ENCODE results near the gene KCNK1. TPM values are rescaled to one million over a fixed set of nuclear protein-coding genes. Genes with fewer than 3 reads are reported as not detected.

The KCNK1 gene
- total and polyA plus RNA-seq, 2 of the 13 experiments (the other 11 are each of a cell fraction or from before 2014, with no cell fraction given), result not detected

DNA sequence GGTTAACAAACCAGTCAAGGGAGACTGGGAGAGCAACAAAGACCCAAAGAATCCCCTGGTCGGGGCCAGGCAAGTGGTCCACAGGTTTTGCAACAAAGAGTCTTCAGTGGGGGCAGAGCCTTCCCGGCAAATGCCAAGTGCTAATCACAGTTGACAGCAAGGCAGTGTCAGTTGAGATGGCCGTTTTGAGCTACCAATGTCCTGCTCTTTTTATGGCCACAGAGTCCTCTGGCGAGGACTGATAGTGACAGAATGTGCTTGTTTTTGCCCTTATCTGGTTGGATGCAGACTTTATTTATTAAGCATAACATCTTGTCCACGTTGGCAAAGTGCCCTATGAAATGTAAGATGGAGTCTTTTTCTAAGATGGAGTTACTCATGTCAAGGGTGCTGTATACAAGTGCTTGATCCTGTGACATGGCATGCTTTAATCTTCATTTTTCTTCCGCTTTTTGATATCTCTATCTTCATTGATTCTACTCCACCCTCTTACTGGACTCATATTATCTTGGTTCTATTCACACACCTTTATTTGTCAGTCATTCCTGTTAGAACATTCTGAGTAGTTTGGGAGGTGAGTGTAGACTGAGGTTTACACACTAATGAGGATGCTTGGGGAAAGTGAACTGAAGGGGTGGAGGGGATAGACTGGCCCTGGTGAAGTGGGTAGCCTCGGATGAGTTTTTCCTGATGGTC lies 51.8 kb downstream of the KCNK1 start:
- DNase-seq (ENCODE audit: low spot score) (no peak), FAIRE-seq (no peak), ATAC-seq (no peak)
- no peak overlapping the region for H2AFZ ChIP-seq (ENCODE audit: low read length)
- no peak overlapping the region for H3K27ac ChIP-seq (ENCODE audit: extremely low read length, insufficient read depth, low read length)
- H3K9me3 ChIP-seq (ENCODE audit: low read length), result no peaks in the 10 kb centered on the region
- H4K20me1 ChIP-seq (ENCODE audit: insufficient read depth, low read length), result no peaks in the 10 kb centered on the region
- H3K27me3 ChIP-seq (ENCODE audit: control insufficient read depth in 1 of 2, insufficient read depth in 2 of 2, low read length in 2 of 2), result no peaks in the 10 kb centered on the region
- no peak overlapping the region for H3K4me3 ChIP-seq (replicated peaks in 1 of 3; ENCODE audit: insufficient read depth in 1 of 3, low read depth in 2 of 3, low read length in 3 of 3)
- no peaks in the 10 kb centered on the region for H3K4me1 ChIP-seq (ENCODE audit: insufficient read depth, low read length)
- H3K79me2 ChIP-seq (ENCODE audit: insufficient read depth, low read length), result no peaks in the 10 kb centered on the region
- ChIA-PET CTCF (ENCODE audit: low intra/inter-chr PET ratio, low total read pairs) (no interaction called here), POLR2A (no interaction called here)
- no peak for TF ChIP-seq FIP1L1 (IDR thresholded peaks at IDR 0.05; ENCODE audit: borderline replicate concordance, insufficient read depth, low read depth, low read length)
- TF ChIP-seq TOPORS (CRISPR knock-in tag; IDR thresholded peaks at IDR 0.05), result no peak
- no peak for TF ChIP-seq ZNF772 (CRISPR knock-in tag; IDR thresholded peaks at IDR 0.05)
- no peak for TF ChIP-seq ZBTB21 (CRISPR knock-in tag; IDR thresholded peaks at IDR 0.05)
- no peak for TF ChIP-seq REL (CRISPR knock-in tag; conservative IDR thresholded peaks at IDR 0.05)
- TF ChIP-seq TEAD3 (CRISPR knock-in tag; optimal IDR thresholded peaks at IDR 0.05; ENCODE audit: borderline replicate concordance), result no peak
- no peak for TF ChIP-seq RXRA (CRISPR knock-in tag; IDR thresholded peaks at IDR 0.05)
- TF ChIP-seq SALL1 (CRISPR knock-in tag; IDR thresholded peaks at IDR 0.05), result no peak
- no peak for TF ChIP-seq SATB2 (CRISPR knock-in tag; IDR thresholded peaks at IDR 0.05)
- TF ChIP-seq ZNF788 (CRISPR knock-in tag; IDR thresholded peaks at IDR 0.05; ENCODE audit: borderline replicate concordance), result no peak
- no peak for TF ChIP-seq KLF13 (CRISPR knock-in tag; IDR thresholded peaks at IDR 0.05)
- TF ChIP-seq, protein P1, sequence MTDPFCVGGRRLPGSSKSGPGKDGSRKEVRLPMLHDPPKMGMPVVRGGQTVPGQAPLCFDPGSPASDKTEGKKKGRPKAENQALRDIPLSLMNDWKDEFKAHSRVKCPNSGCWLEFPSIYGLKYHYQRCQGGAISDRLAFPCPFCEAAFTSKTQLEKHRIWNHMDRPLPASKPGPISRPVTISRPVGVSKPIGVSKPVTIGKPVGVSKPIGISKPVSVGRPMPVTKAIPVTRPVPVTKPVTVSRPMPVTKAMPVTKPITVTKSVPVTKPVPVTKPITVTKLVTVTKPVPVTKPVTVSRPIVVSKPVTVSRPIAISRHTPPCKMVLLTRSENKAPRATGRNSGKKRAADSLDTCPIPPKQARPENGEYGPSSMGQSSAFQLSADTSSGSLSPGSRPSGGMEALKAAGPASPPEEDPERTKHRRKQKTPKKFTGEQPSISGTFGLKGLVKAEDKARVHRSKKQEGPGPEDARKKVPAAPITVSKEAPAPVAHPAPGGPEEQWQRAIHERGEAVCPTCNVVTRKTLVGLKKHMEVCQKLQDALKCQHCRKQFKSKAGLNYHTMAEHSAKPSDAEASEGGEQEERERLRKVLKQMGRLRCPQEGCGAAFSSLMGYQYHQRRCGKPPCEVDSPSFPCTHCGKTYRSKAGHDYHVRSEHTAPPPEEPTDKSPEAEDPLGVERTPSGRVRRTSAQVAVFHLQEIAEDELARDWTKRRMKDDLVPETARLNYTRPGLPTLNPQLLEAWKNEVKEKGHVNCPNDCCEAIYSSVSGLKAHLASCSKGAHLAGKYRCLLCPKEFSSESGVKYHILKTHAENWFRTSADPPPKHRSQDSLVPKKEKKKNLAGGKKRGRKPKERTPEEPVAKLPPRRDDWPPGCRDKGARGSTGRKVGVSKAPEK (CRISPR knock-in tag; IDR thresholded peaks at IDR 0.05; ENCODE audit: borderline replicate concordance), result no peak
- TF ChIP-seq, protein P2, sequence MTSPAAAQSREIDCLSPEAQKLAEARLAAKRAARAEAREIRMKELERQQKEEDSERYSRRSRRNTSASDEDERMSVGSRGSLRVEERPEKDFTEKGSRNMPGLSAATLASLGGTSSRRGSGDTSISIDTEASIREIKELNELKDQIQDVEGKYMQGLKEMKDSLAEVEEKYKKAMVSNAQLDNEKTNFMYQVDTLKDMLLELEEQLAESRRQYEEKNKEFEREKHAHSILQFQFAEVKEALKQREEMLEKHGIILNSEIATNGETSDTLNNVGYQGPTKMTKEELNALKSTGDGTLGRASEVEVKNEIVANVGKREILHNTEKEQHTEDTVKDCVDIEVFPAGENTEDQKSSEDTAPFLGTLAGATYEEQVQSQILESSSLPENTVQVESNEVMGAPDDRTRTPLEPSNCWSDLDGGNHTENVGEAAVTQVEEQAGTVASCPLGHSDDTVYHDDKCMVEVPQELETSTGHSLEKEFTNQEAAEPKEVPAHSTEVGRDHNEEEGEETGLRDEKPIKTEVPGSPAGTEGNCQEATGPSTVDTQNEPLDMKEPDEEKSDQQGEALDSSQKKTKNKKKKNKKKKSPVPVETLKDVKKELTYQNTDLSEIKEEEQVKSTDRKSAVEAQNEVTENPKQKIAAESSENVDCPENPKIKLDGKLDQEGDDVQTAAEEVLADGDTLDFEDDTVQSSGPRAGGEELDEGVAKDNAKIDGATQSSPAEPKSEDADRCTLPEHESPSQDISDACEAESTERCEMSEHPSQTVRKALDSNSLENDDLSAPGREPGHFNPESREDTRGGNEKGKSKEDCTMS (CRISPR knock-in tag; conservative IDR thresholded peaks at IDR 0.05), result no peak
- no peak for TF ChIP-seq SMARCE1 (IDR thresholded peaks at IDR 0.05; ENCODE audit: borderline replicate concordance)
- no peak for TF ChIP-seq KDM5A (IDR thresholded peaks at IDR 0.05; ENCODE audit: borderline replicate concordance, low read length)
- TF ChIP-seq GLI4 (CRISPR knock-in tag; IDR thresholded peaks at IDR 0.05; ENCODE audit: borderline replicate concordance), result no peak
- no peaks in the 10 kb centered on the region for H3K36me3 ChIP-seq (replicated peaks in 1 of 2; ENCODE audit: control insufficient read depth in 1 of 2, insufficient read depth in 2 of 2, low read length in 2 of 2)
- intact Hi-C loops (cut with micrococcal nuclease; ENCODE audit: unreplicated experiment), result no loop called here
- H3K9ac ChIP-seq (ENCODE audit: insufficient read depth, low read depth, low read length), result no peak overlapping the region
- H3K4me2 ChIP-seq (ENCODE audit: low read depth, low read length), result no peak overlapping the region
- in situ Hi-C loops (cut with HindIII; ENCODE audit: extremely low pct_ligation_motif_present, low pct_unique_long_range_greater_than_20kb), result no loop called here
- BruUV-seq (replicated peaks), result no TSS peak
- 11% methylated on average over 7 of the region's 7 CpGs for WGBS (ENCODE audit: low lambda C conversion rate)
